GM12878 (cell line): ENCODE results near the gene HMG20B. TPM values are rescaled to one million over a fixed set of nuclear protein-coding genes. Genes with fewer than 3 reads are reported as not detected.

Experiments used
- ATAC-seq: fragments of 200-7000 bp; cut with Tn5 transposase; 3 replicates; pipeline ENCODE4 v1.9.1; 2020; ENCODE audit warnings: mild to moderate bottlenecking, moderate library complexity
- BruUV-seq: library from RNA; stranded (reverse); fragments of 400-500 nt; replicated peaks from 2 replicates; lab custom pipeline; 2021; lab: Mats Ljungman, UMichigan
- CTCF ChIA-PET: fragments of 300-600 bp; sonication (Branson Sonifier 250); formaldehyde crosslinking; extraction: SDS; loops from one replicate; lab custom pipeline; 2021; ENCODE audit warnings: inconsistent platforms; lab: Yijun Ruan, JAX
- POLR2A ChIA-PET: fragments of 350-600 bp; formaldehyde crosslinking; extraction: SDS; loops from one replicate; lab custom pipeline; 2021; ENCODE audit warnings: inconsistent platforms; lab: Charles Lee
- RAD21 ChIA-PET: fragments of 300-600 bp; sonication (Branson Sonifier 250); formaldehyde crosslinking; loops from one replicate; lab custom pipeline; 2023; ENCODE audit warnings: antibody characterized with exemption; ENCODE audit not compliant: unreplicated experiment; lab: Charles Lee
- SMC1A ChIA-PET: fragments of 300-600 bp; sonication (Branson Sonifier 250); formaldehyde crosslinking; loops from one replicate; lab custom pipeline; 2023; ENCODE audit not compliant: unreplicated experiment, uncharacterized antibody; lab: Charles Lee
- DNase-seq: peaks from one replicate; pipeline ENCODE4 v3.0.0-alpha.2; 2011; ENCODE audit warnings: low read depth, low spot score
- FAIRE-seq: peaks from 3 replicates; lab custom pipeline; 2011; peaks lifted over from hg19 to GRCh38; lab: Jason Lieb, UNC
- H2AFZ ChIP-seq: 2 replicates; pipeline ENCODE4 v1.6.0; 2011; ENCODE audit warnings: low read depth, low read length, control low read depth; ENCODE audit not compliant: control insufficient read depth
- H3K27ac ChIP-seq: 2 replicates; pipeline ENCODE4 v1.5.1; 2011; ENCODE audit warnings: control low read depth; ENCODE audit not compliant: control insufficient read depth, insufficient read depth
- H3K27me3 ChIP-seq, 2 experiments: replicated peaks in 1 of 2; 2 replicates each; pipeline versions ENCODE4 v1.6.0 to v1.6.1; 2011; ENCODE audit warnings: low read length in 1 of 2; ENCODE audit not compliant: control insufficient read depth in 2 of 2, insufficient read depth in 2 of 2
- H3K36me3 ChIP-seq, 2 experiments: 2 replicates each; pipeline ENCODE4 v1.5.1; 2011; ENCODE audit warnings: low read length in 1 of 2; ENCODE audit not compliant: control insufficient read depth in 2 of 2, insufficient read depth in 2 of 2
- H3K4me1 ChIP-seq: 2 replicates; pipeline ENCODE4 v1.6.1; 2011; ENCODE audit warnings: mild to moderate bottlenecking, low read length, moderate library complexity, mixed read lengths; ENCODE audit not compliant: control insufficient read depth, insufficient read depth
- H3K4me2 ChIP-seq: 2 replicates; pipeline ENCODE4 v1.6.0; 2011; ENCODE audit warnings: control low read depth; ENCODE audit not compliant: control insufficient read depth, insufficient read depth
- H3K4me3 ChIP-seq: fragments of 200-600 bp; sonication (generic); 2 replicates; pipeline ENCODE4 v1.5.1; 2016
- H3K79me2 ChIP-seq: 2 replicates; pipeline ENCODE4 v1.6.0; 2011; ENCODE audit warnings: low read length; ENCODE audit not compliant: control insufficient read depth, insufficient read depth
- H3K9ac ChIP-seq: 2 replicates; pipeline ENCODE4 v1.8.0; 2011; ENCODE audit warnings: low read length, control low read depth, mixed read lengths; ENCODE audit not compliant: control insufficient read depth, insufficient read depth
- H3K9me3 ChIP-seq: replicated peaks from 3 replicates; pipeline ENCODE4 v1.5.1; 2011; ENCODE audit warnings: mild to moderate bottlenecking, low read length; ENCODE audit not compliant: control insufficient read depth, insufficient read depth
- H4K20me1 ChIP-seq: 2 replicates; pipeline ENCODE4 v1.6.0; 2011; ENCODE audit not compliant: control insufficient read depth, insufficient read depth
- DPF2 ChIP-seq: fragments of 450-650 bp; IDR thresholded peaks from 2 replicates; pipeline ENCODE4 v1.6.1; 2017; ENCODE audit warnings: mild to moderate bottlenecking
- EGR1 ChIP-seq, 2 experiments: IDR thresholded peaks; 1 replicate in 1 of 2; 2 replicates in 1 of 2; pipeline ENCODE4 v1.6.1; 2011 to 2012; ENCODE audit warnings: low read depth in 2 of 2, low read length in 2 of 2, borderline replicate concordance in 1 of 2, mild to moderate bottlenecking in 1 of 2, moderate library complexity in 1 of 2
- FOS ChIP-seq: IDR thresholded peaks from 3 replicates; pipeline ENCODE4 v1.6.1; 2011; ENCODE audit warnings: borderline replicate concordance; ENCODE audit not compliant: insufficient read length; ENCODE audit errors: extremely low read depth
- GABPA ChIP-seq: IDR thresholded peaks from 2 replicates; pipeline ENCODE4 v1.6.1; 2014; ENCODE audit warnings: antibody characterized with exemption, low read depth, mild to moderate bottlenecking, inconsistent platforms
- HDAC2 ChIP-seq: fragments of 200-600 bp; sonication (generic); IDR thresholded peaks from 2 replicates; pipeline ENCODE4 v1.6.1; 2017
- IKZF2 ChIP-seq, 2 experiments: fragments of 450-650 bp; IDR thresholded peaks; 2 replicates each; pipeline ENCODE4 v1.6.1; 2017; ENCODE audit warnings: mild to moderate bottlenecking in 2 of 2, moderate library complexity in 2 of 2
- MEF2B ChIP-seq: fragments of 450-650 bp; IDR thresholded peaks from 2 replicates; pipeline ENCODE4 v1.6.1; 2018; ENCODE audit warnings: mild to moderate bottlenecking, moderate library complexity; ENCODE audit not compliant: partially characterized antibody, poor library complexity, severe bottlenecking
- MXI1 ChIP-seq: fragments of 150-350 bp; IDR thresholded peaks from 2 replicates; pipeline ENCODE4 v1.6.1; 2011; ENCODE audit warnings: low read depth, mild to moderate bottlenecking, inconsistent platforms, low read length, improper control_type of control experiment
- NR2F1 ChIP-seq: fragments of 450-650 bp; conservative IDR thresholded peaks from 2 replicates; pipeline ENCODE4 v1.6.1; 2017; ENCODE audit warnings: mild to moderate bottlenecking
- PAX5 ChIP-seq: IDR thresholded peaks from 2 replicates; pipeline ENCODE4 v1.6.1; 2011; ENCODE audit warnings: low read depth, low read length, borderline replicate concordance
- RAD51 ChIP-seq: fragments of 450-650 bp; IDR thresholded peaks from 2 replicates; pipeline ENCODE4 v1.6.1; 2016; ENCODE audit warnings: moderate library complexity, mild to moderate bottlenecking, inconsistent platforms
- SMC3 ChIP-seq: IDR thresholded peaks from 2 replicates; pipeline ENCODE4 v1.6.1; 2011; ENCODE audit warnings: low read length, improper control_type of control experiment, borderline replicate concordance
- TCF12 ChIP-seq: IDR thresholded peaks from 2 replicates; pipeline ENCODE4 v1.6.1; 2011; ENCODE audit warnings: low read depth, mild to moderate bottlenecking, low read length
- ZBTB33 ChIP-seq: fragments of 450-650 bp; IDR thresholded peaks from 2 replicates; pipeline ENCODE4 v1.6.1; 2017; ENCODE audit warnings: mild to moderate bottlenecking
- WGBS: methylation state at CpG from one replicate; pipeline ENCODE4 v1.1.6; 2016; ENCODE audit warnings: low lambda C conversion rate; ENCODE audit not compliant: insufficient replicate concordance, insufficient coverage; ENCODE audit errors: missing lambda C conversion rate; 5-methylcytosine and 5-hydroxymethylcytosine counted together
- in situ Hi-C: fragments of 300-500 bp; cut with MboI; formaldehyde crosslinking; loops from 9 replicates; pipeline ENCODE4 v1.14.3; 2018; ENCODE audit warnings: mixed read lengths
- intact Hi-C: fragments of 100-400 bp; cut with micrococcal nuclease; formaldehyde crosslinking; loops from one replicate; pipeline ENCODE4 v1.14.2; 2022; ENCODE audit not compliant: unreplicated experiment
- polyA plus RNA-seq, 11 experiments: library from polyadenylated mRNA; depleted of rRNA in 4 of 11; unstranded in 6 of 11; stranded (reverse) in 5 of 11; fragments of >200 nt; fragmentation: Nextera tagmentation in 4 of 11; fragmentation: Illumina TruSeq in 1 of 11; extraction: Ambion mirVana in 4 of 11; extraction: Trizol in 1 of 11; gene quantifications; 1 replicate in 1 of 11; 2 replicates in 10 of 11; pipeline versions ENCODE4 v1.2.1 to v1.2.3, GENCODE V29; 2011 to 2016; ENCODE audit warnings: inconsistent platforms in 2 of 11, missing spikeins in 2 of 11, low read depth in 1 of 11
- total RNA-seq, 4 experiments: library from RNA; depleted of rRNA in 3 of 4; stranded (reverse); fragments of >200 nt in 3 of 4; fragmentation: Illumina TruSeq in 1 of 4; extraction: Trizol in 1 of 4; gene quantifications; 2 replicates each; pipeline versions ENCODE4 v1.2.1 to v1.2.3, GENCODE V29; 2013 to 2021
- TF ChIP-seq, protein P1 (sequence below): fragments of 450-650 bp; IDR thresholded peaks from 2 replicates; pipeline ENCODE4 v1.6.1; 2017; ENCODE audit warnings: borderline replicate concordance
- TF ChIP-seq, protein P2 (sequence below): fragments of 450-650 bp; IDR thresholded peaks from 2 replicates; pipeline ENCODE4 v1.6.1; 2017; ENCODE audit warnings: mild to moderate bottlenecking, moderate library complexity

Gene HMG20B
- total and polyA plus RNA-seq, 10 of the 15 experiments (the other 5 are each of a cell fraction or from before 2014, with no cell fraction given): 0.37 to 92.7 (median 47.0) TPM

- Histone ChIP-seq H3K36me3 (peaks cover 2 to 48% of the 10 kb centered on the region in 2 experiments; a peak in 3 of 4 replicates), H3K27ac (no peak overlapping the region), H3K4me3 (no peak overlapping the region), H2AFZ (no peak overlapping the region), H3K79me2 (no peaks in the 10 kb centered on the region), H3K4me2 (no peak overlapping the region), H3K27me3 (no peaks in the 10 kb centered on the region), H3K9me3 (no peaks in the 10 kb centered on the region), H3K4me1 (no peaks in the 10 kb centered on the region), H4K20me1 (no peaks in the 10 kb centered on the region), H3K9ac (no peak overlapping the region)
- ATAC-seq: no peak
- in situ Hi-C loops (no loop called here), intact Hi-C loops (no loop called here)
- no peak for DNase-seq
- SMC1A ChIA-PET: no interaction called here
- CTCF ChIA-PET: no interaction called here
- POLR2A ChIA-PET: no interaction called here
- 96% methylated on average over 16 of the region's 20 CpGs for WGBS
- RAD21 ChIA-PET: interaction anchor here (0.6 kb wide), 1 partner anchor 31 kb away, joined by 3 read pairs; no protein-coding TSS in a partner anchor
- BruUV-seq: no TSS peak
- no peak for FAIRE-seq
- no peak for TF ChIP-seq ZBTB33
- no peak for TF ChIP-seq HDAC2
- no peak for TF ChIP-seq SMC3
- TF ChIP-seq PAX5: no peak
- no peak for TF ChIP-seq IKZF2 (IDR thresholded peaks at IDR 0.05)
- TF ChIP-seq DPF2: no peak
- TF ChIP-seq EGR1 (IDR thresholded peaks at IDR 0.05; ENCODE audit: borderline replicate concordance in 1 of 2, low read depth in 2 of 2, low read length in 2 of 2): no peak
- TF ChIP-seq FOS: no peak
- TF ChIP-seq TCF12: no peak
- no peak for TF ChIP-seq MEF2B
- TF ChIP-seq NR2F1: no peak
- no peak for TF ChIP-seq GABPA
- TF ChIP-seq RAD51: no peak
- TF ChIP-seq, protein P1, sequence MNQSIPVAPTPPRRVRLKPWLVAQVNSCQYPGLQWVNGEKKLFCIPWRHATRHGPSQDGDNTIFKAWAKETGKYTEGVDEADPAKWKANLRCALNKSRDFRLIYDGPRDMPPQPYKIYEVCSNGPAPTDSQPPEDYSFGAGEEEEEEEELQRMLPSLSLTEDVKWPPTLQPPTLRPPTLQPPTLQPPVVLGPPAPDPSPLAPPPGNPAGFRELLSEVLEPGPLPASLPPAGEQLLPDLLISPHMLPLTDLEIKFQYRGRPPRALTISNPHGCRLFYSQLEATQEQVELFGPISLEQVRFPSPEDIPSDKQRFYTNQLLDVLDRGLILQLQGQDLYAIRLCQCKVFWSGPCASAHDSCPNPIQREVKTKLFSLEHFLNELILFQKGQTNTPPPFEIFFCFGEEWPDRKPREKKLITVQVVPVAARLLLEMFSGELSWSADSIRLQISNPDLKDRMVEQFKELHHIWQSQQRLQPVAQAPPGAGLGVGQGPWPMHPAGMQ: no peak
- TF ChIP-seq, protein P2, sequence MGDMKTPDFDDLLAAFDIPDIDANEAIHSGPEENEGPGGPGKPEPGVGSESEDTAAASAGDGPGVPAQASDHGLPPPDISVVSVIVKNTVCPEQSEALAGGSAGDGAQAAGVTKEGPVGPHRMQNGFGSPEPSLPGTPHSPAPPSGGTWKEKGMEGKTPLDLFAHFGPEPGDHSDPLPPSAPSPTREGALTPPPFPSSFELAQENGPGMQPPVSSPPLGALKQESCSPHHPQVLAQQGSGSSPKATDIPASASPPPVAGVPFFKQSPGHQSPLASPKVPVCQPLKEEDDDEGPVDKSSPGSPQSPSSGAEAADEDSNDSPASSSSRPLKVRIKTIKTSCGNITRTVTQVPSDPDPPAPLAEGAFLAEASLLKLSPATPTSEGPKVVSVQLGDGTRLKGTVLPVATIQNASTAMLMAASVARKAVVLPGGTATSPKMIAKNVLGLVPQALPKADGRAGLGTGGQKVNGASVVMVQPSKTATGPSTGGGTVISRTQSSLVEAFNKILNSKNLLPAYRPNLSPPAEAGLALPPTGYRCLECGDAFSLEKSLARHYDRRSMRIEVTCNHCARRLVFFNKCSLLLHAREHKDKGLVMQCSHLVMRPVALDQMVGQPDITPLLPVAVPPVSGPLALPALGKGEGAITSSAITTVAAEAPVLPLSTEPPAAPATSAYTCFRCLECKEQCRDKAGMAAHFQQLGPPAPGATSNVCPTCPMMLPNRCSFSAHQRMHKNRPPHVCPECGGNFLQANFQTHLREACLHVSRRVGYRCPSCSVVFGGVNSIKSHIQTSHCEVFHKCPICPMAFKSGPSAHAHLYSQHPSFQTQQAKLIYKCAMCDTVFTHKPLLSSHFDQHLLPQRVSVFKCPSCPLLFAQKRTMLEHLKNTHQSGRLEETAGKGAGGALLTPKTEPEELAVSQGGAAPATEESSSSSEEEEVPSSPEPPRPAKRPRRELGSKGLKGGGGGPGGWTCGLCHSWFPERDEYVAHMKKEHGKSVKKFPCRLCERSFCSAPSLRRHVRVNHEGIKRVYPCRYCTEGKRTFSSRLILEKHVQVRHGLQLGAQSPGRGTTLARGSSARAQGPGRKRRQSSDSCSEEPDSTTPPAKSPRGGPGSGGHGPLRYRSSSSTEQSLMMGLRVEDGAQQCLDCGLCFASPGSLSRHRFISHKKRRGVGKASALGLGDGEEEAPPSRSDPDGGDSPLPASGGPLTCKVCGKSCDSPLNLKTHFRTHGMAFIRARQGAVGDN: no peak
- TF ChIP-seq MXI1: no peak
Measured at GRCh38 chr19:3528539-3529211, 44.1 kb upstream of the HMG20B start.
